ENCODE results near the gene RNF208. TPM values are rescaled to one million over a fixed set of nuclear protein-coding genes. Genes with fewer than 3 reads are reported as not detected.

Gene RNF208
- total RNA-seq, 1 experiment from 2014 or later = 1.0 TPM

GRCh38 chr9:137182836-137183235 is 39.2 kb downstream of the RNF208 start:
- H3K36me3 ChIP-seq (replicated peaks; ENCODE audit: control insufficient read depth, insufficient read depth, low read length) = peaks cover 9% of the 10 kb centered on the region
- no peak for DNase-seq
- no peaks in the 10 kb centered on the region for H3K27me3 ChIP-seq (ENCODE audit: control insufficient read depth, insufficient read depth, low read length)
- no peak overlapping the region for H3K4me3 ChIP-seq (ENCODE audit: insufficient read depth, low read depth, low read length)

- H3K4me3 ChIP-seq (ENCODE audit: insufficient read depth, low read depth, low read length) = no peak overlapping the region
- H3K36me3 ChIP-seq (replicated peaks; ENCODE audit: control insufficient read depth, insufficient read depth, low read length) = peaks cover 5% of the 10 kb centered on the region
- DNase-seq = peak; percentile 57
- no peaks in the 10 kb centered on the region for H3K27me3 ChIP-seq (ENCODE audit: control insufficient read depth, insufficient read depth, low read length)
These were observed 40.4 kb downstream of the RNF208 start for GRCh38 chr9:137181680-137182079.

- Histone ChIP-seq H3K36me3 (replicated peaks; ENCODE audit: control insufficient read depth, insufficient read depth, low read length) (peaks cover 5% of the 10 kb centered on the region), H3K4me3 (ENCODE audit: insufficient read depth, low read depth, low read length) (no peak overlapping the region), H3K27me3 (ENCODE audit: control insufficient read depth, insufficient read depth, low read length) (no peaks in the 10 kb centered on the region)
- DNase-seq = no peak
These were observed 41.5 kb downstream of the RNF208 start for GRCh38 chr9:137180491-137180890.

GRCh38 chr9:137179761-137180160 is 42.3 kb downstream of the RNF208 start:
- DNase-seq = peak; percentile 60
- H3K27me3 ChIP-seq (ENCODE audit: control insufficient read depth, insufficient read depth, low read length) = no peaks in the 10 kb centered on the region
- no peak overlapping the region for H3K4me3 ChIP-seq (ENCODE audit: insufficient read depth, low read depth, low read length)
- H3K36me3 ChIP-seq (replicated peaks; ENCODE audit: control insufficient read depth, insufficient read depth, low read length) = peaks cover 5% of the 10 kb centered on the region

GRCh38 chr9:137178939-137179630 is 43.0 kb downstream of the RNF208 start:
- no peak overlapping the region for H3K4me3 ChIP-seq (ENCODE audit: insufficient read depth, low read depth, low read length)
- H3K27me3 ChIP-seq (ENCODE audit: control insufficient read depth, insufficient read depth, low read length) = no peaks in the 10 kb centered on the region
- peak; percentile 56 for DNase-seq
- peaks cover 5% of the 10 kb centered on the region for H3K36me3 ChIP-seq (replicated peaks; ENCODE audit: control insufficient read depth, insufficient read depth, low read length)

GRCh38 chr9:137178201-137178938 is 43.7 kb downstream of the RNF208 start:
- H3K4me3 ChIP-seq (ENCODE audit: insufficient read depth, low read depth, low read length) = no peak overlapping the region
- H3K36me3 ChIP-seq (replicated peaks; ENCODE audit: control insufficient read depth, insufficient read depth, low read length) = peaks cover 3% of the 10 kb centered on the region
- no peaks in the 10 kb centered on the region for H3K27me3 ChIP-seq (ENCODE audit: control insufficient read depth, insufficient read depth, low read length)
- no peak for DNase-seq

- Histone ChIP-seq H3K4me3 (ENCODE audit: insufficient read depth, low read depth, low read length) (no peak overlapping the region), H3K36me3 (replicated peaks; ENCODE audit: control insufficient read depth, insufficient read depth, low read length) (peaks cover 3% of the 10 kb centered on the region), H3K27me3 (ENCODE audit: control insufficient read depth, insufficient read depth, low read length) (no peaks in the 10 kb centered on the region)
- peak; percentile 93 for DNase-seq
These were observed 45.5 kb downstream of the RNF208 start for GRCh38 chr9:137176302-137177182.

GRCh38 chr9:137175345-137175961 is 46.6 kb downstream of the RNF208 start:
- H3K4me3 ChIP-seq (ENCODE audit: insufficient read depth, low read depth, low read length) = no peak overlapping the region
- peaks cover 3% of the 10 kb centered on the region for H3K36me3 ChIP-seq (replicated peaks; ENCODE audit: control insufficient read depth, insufficient read depth, low read length)
- DNase-seq = peak; percentile 96
- H3K27me3 ChIP-seq (ENCODE audit: control insufficient read depth, insufficient read depth, low read length) = peaks cover 6% of the 10 kb centered on the region

GRCh38 chr9:137174722-137175293 is 47.2 kb downstream of the RNF208 start:
- DNase-seq = peak; percentile 93
- Histone ChIP-seq H3K4me3 (ENCODE audit: insufficient read depth, low read depth, low read length) (no peak overlapping the region), H3K36me3 (replicated peaks; ENCODE audit: control insufficient read depth, insufficient read depth, low read length) (no peaks in the 10 kb centered on the region; the same call in 1 of the 2 replicates), H3K27me3 (ENCODE audit: control insufficient read depth, insufficient read depth, low read length) (peaks cover 12% of the 10 kb centered on the region)

- DNase-seq = peak; percentile 64
- Histone ChIP-seq H3K27me3 (ENCODE audit: control insufficient read depth, insufficient read depth, low read length) (peaks cover 20% of the 10 kb centered on the region), H3K4me3 (ENCODE audit: insufficient read depth, low read depth, low read length) (no peak overlapping the region), H3K36me3 (replicated peaks; ENCODE audit: control insufficient read depth, insufficient read depth, low read length) (no peaks in the 10 kb centered on the region)
These were observed 48.0 kb downstream of the RNF208 start for GRCh38 chr9:137173796-137174664.

GRCh38 chr9:137172901-137173795 is 48.9 kb downstream of the RNF208 start:
- peak; percentile 72 for DNase-seq
- H3K27me3 ChIP-seq (ENCODE audit: control insufficient read depth, insufficient read depth, low read length) = peaks cover 29% of the 10 kb centered on the region
- no peak overlapping the region for H3K4me3 ChIP-seq (ENCODE audit: insufficient read depth, low read depth, low read length)

GRCh38 chr9:137171149-137171900 is 50.7 kb downstream of the RNF208 start:
- peak; percentile 76 for DNase-seq
- Histone ChIP-seq H3K36me3 (replicated peaks; ENCODE audit: control insufficient read depth, insufficient read depth, low read length) (no peaks in the 10 kb centered on the region), H3K27me3 (ENCODE audit: control insufficient read depth, insufficient read depth, low read length) (peaks cover 46% of the 10 kb centered on the region), H3K4me3 (ENCODE audit: insufficient read depth, low read depth, low read length) (no peak overlapping the region)

More at GRCh38 chr9:137172901-137173795, 48.9 kb downstream of the RNF208 start:
- no peaks in the 10 kb centered on the region for H3K36me3 ChIP-seq (replicated peaks; ENCODE audit: control insufficient read depth, insufficient read depth, low read length)

Data from H7 (cell line).